H9 (cell line): ENCODE data around the gene SEMA3F. TPM values are rescaled to one million over a fixed set of nuclear protein-coding genes. Genes with fewer than 3 reads are reported as not detected.

Source experiments
- DNase-seq: peaks from one replicate; pipeline ENCODE4 v3.0.0-alpha.2; 2017
- H2AFZ ChIP-seq: one replicate; pipeline ENCODE4 v1.6.1; 2013; ENCODE audit warnings: mild to moderate bottlenecking, low read length, control low read depth, moderate library complexity
- H2AK5ac ChIP-seq: 2 replicates; pipeline ENCODE4 v1.6.1; 2013; ENCODE audit warnings: low read length, control low read depth, mixed read lengths; ENCODE audit not compliant: insufficient read length
- H2BK120ac ChIP-seq: one replicate; pipeline ENCODE4 v1.6.1; 2013; ENCODE audit warnings: low read depth, mild to moderate bottlenecking, low read length, control low read depth, inconsistent platforms; ENCODE audit not compliant: poor library complexity, severe bottlenecking
- H2BK12ac ChIP-seq: 2 replicates; pipeline ENCODE4 v1.6.1; 2013; ENCODE audit warnings: low read length, control low read depth, mixed read lengths, low read depth; ENCODE audit not compliant: insufficient read length
- H2BK15ac ChIP-seq: 2 replicates; pipeline ENCODE4 v1.6.1; 2013; ENCODE audit warnings: low read depth, low read length, control low read depth
- H2BK20ac ChIP-seq: one replicate; pipeline ENCODE4 v1.6.1; 2013; ENCODE audit warnings: low read depth, mild to moderate bottlenecking, low read length, control low read depth, inconsistent platforms; ENCODE audit not compliant: poor library complexity, severe bottlenecking
- H2BK5ac ChIP-seq: 2 replicates; pipeline ENCODE4 v1.6.1; 2013; ENCODE audit warnings: low read length, control low read depth, mixed read lengths; ENCODE audit not compliant: insufficient read length
- H3K14ac ChIP-seq: 2 replicates; pipeline ENCODE4 v1.6.1; 2013; ENCODE audit warnings: low read length, control low read depth; ENCODE audit not compliant: insufficient read depth
- H3K18ac ChIP-seq: 2 replicates; pipeline ENCODE4 v1.6.1; 2013; ENCODE audit warnings: low read depth, mild to moderate bottlenecking, mixed read lengths, low read length, control low read depth; ENCODE audit not compliant: insufficient read length
- H3K23ac ChIP-seq: 2 replicates; pipeline ENCODE4 v1.6.1; 2013; ENCODE audit warnings: low read length, control low read depth, mixed read lengths, low read depth; ENCODE audit not compliant: insufficient read length
- H3K23me2 ChIP-seq: 2 replicates; pipeline ENCODE4 v1.6.1; 2013; ENCODE audit warnings: low read depth, mild to moderate bottlenecking, mixed read lengths, low read length, control low read depth; ENCODE audit not compliant: insufficient read length, poor library complexity, severe bottlenecking
- H3K27ac ChIP-seq: 2 replicates; pipeline ENCODE4 v1.5.1; 2013; ENCODE audit warnings: low read length, control low read depth, mixed read lengths, low read depth; ENCODE audit not compliant: insufficient read length
- H3K27me3 ChIP-seq: 2 replicates; pipeline ENCODE4 v1.6.1; 2013; ENCODE audit warnings: low read length, control low read depth, inconsistent platforms; ENCODE audit not compliant: insufficient read depth
- H3K4ac ChIP-seq: 2 replicates; pipeline ENCODE4 v1.6.1; 2013; ENCODE audit warnings: low read depth, mild to moderate bottlenecking, control low read depth, inconsistent platforms, low read length, moderate library complexity
- H3K4me1 ChIP-seq: 2 replicates; pipeline ENCODE4 v1.6.1; 2013; ENCODE audit warnings: low read length, control low read depth, inconsistent platforms; ENCODE audit not compliant: insufficient read depth
- H3K4me2 ChIP-seq: 2 replicates; pipeline ENCODE4 v1.6.1; 2013; ENCODE audit warnings: low read length, control low read depth, mixed read lengths; ENCODE audit not compliant: insufficient read length, insufficient read depth
- H3K56ac ChIP-seq: 2 replicates; pipeline ENCODE4 v1.6.1; 2013; ENCODE audit warnings: low read depth, mild to moderate bottlenecking, mixed read lengths, low read length, control low read depth; ENCODE audit not compliant: insufficient read length
- H3K79me1 ChIP-seq: 2 replicates; pipeline ENCODE4 v1.6.1; 2013; ENCODE audit warnings: low read depth, mild to moderate bottlenecking, moderate library complexity, low read length, control low read depth, inconsistent platforms; ENCODE audit not compliant: insufficient read depth, poor library complexity, severe bottlenecking
- H3K79me2 ChIP-seq: 2 replicates; pipeline ENCODE4 v1.6.1; 2013; ENCODE audit warnings: low read length, control low read depth, inconsistent platforms; ENCODE audit not compliant: insufficient read depth
- H3K9ac ChIP-seq: 2 replicates; pipeline ENCODE4 v1.6.1; 2013; ENCODE audit warnings: low read length, control low read depth, mixed read lengths; ENCODE audit not compliant: insufficient read length; ENCODE audit errors: extremely low read depth
- H3K9me3 ChIP-seq: one replicate; pipeline ENCODE4 v1.6.1; 2013; ENCODE audit warnings: low read depth, low read length, inconsistent platforms; ENCODE audit not compliant: control insufficient read depth
- H3T11ph ChIP-seq: one replicate; pipeline ENCODE4 v1.6.1; 2013; ENCODE audit warnings: mild to moderate bottlenecking, low read length, control low read depth, inconsistent platforms
- H4K20me1 ChIP-seq: one replicate; pipeline ENCODE4 v1.6.1; 2013; ENCODE audit not compliant: control insufficient read depth, insufficient read length, insufficient read depth
- H4K5ac ChIP-seq: 2 replicates; pipeline ENCODE4 v1.6.1; 2013; ENCODE audit warnings: low read depth, mild to moderate bottlenecking, mixed read lengths, low read length, control low read depth; ENCODE audit not compliant: insufficient read length
- H4K8ac ChIP-seq: replicated peaks from 2 replicates; pipeline ENCODE4 v1.6.1; 2013; ENCODE audit warnings: low read length, control low read depth, mixed read lengths, low read depth; ENCODE audit not compliant: insufficient read length
- H4K91ac ChIP-seq: 2 replicates; pipeline ENCODE4 v1.6.1; 2013; ENCODE audit warnings: low read depth, mild to moderate bottlenecking, moderate library complexity, mixed read lengths, low read length, control low read depth; ENCODE audit not compliant: insufficient read length
- H3K27ac Mint-ChIP-seq, 3 experiments: 2 replicates in 2 of 3; 3 replicates in 1 of 3; pipeline ENCODE4 v1.8.0; 2020 to 2021; ENCODE audit warnings: mixed read lengths in 3 of 3, mild to moderate bottlenecking in 1 of 3, moderate library complexity in 1 of 3
- H3K27me3 Mint-ChIP-seq: 2 replicates; pipeline ENCODE4 v1.8.0; 2021; ENCODE audit warnings: low read depth, mild to moderate bottlenecking, moderate library complexity, mixed read lengths
- H3K36me3 Mint-ChIP-seq, 3 experiments: 2 replicates in 2 of 3; 3 replicates in 1 of 3; pipeline ENCODE4 v1.8.0; 2020 to 2021; ENCODE audit warnings: low read depth in 3 of 3, mixed read lengths in 3 of 3; ENCODE audit not compliant: insufficient read depth in 1 of 3
- H3K4me1 Mint-ChIP-seq, 2 experiments: 2 replicates each; pipeline ENCODE4 v1.8.0; 2020; ENCODE audit warnings: mixed read lengths in 2 of 2
- H3K4me3 Mint-ChIP-seq, 2 experiments: 2 replicates in 1 of 2; 3 replicates in 1 of 2; pipeline ENCODE4 v1.8.0; 2020 to 2021; ENCODE audit warnings: mild to moderate bottlenecking in 2 of 2, mixed read lengths in 2 of 2, moderate library complexity in 1 of 2
- H3K9me3 Mint-ChIP-seq, 2 experiments: 2 replicates in 1 of 2; 3 replicates in 1 of 2; pipeline ENCODE4 v1.8.0; 2020; ENCODE audit warnings: mild to moderate bottlenecking in 2 of 2, mixed read lengths in 2 of 2, moderate library complexity in 1 of 2
- WGBS: extraction: QIAGEN DNeasy Blood & Tissue Kit; methylation state at CpG from one replicate; pipeline ENCODE4 v1.1.7; 2013; ENCODE audit warnings: missing lambda C conversion rate, low lambda C conversion rate, mixed read lengths; ENCODE audit not compliant: insufficient read length; ENCODE audit errors: extremely low coverage; 5-methylcytosine and 5-hydroxymethylcytosine counted together
- total RNA-seq: library from RNA; stranded (reverse); gene quantifications from 2 replicates; pipeline ENCODE4 v1.2.1, GENCODE V29; 2021
- TF ChIP-seq, protein P1 (sequence below): fragments of 200-600 bp; sonication (generic); conservative IDR thresholded peaks from 3 replicates; pipeline ENCODE4 v1.8.0; 2021; ENCODE audit warnings: antibody characterized with exemption, mild to moderate bottlenecking

Gene SEMA3F
- total RNA-seq, 1 experiment from 2014 or later, result 14.3 TPM

DNA sequence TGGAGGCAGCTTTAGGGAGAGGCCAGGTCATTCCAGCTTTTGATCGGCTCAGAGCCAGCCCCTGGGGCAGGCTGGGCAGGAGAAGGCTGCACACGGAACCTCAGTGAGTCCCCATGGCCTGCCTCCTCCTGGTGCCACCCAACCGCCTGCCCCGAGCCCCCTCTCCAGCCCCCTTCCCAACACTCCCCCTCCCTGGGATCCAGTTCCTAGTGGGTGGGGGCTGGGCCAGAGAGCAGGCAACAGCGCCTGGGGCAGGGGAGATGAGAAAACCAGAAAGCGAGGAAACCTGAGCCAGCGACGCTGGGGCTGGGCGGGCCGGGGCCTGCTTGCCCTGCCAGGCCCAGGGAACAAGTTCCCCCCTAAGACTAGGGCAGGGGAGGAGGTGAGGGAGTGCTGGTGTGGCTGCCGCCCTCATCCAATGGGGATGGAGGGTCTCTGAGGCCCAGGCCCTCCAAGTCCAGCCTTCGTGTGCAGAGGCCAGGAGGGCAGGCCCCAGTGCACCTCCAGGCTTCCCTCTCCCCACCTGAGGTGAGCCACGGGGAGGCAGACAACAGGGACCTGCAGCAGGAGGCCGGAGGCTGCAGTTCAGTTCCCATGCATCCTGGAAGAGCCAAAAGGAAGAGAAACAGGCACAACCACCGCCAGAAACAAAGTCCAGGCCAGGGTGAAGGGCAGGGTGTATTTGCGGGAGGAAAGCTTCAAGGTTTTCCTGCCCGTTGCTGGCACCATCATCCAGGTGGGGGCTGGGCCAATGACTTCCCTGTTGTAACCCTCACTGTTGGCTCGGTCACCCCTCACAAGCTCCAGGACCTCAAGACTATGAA, 4.0 kb upstream of the SEMA3F start:
- no peak overlapping the region for H3K4me3 Mint-ChIP-seq
- TF ChIP-seq, protein P1, sequence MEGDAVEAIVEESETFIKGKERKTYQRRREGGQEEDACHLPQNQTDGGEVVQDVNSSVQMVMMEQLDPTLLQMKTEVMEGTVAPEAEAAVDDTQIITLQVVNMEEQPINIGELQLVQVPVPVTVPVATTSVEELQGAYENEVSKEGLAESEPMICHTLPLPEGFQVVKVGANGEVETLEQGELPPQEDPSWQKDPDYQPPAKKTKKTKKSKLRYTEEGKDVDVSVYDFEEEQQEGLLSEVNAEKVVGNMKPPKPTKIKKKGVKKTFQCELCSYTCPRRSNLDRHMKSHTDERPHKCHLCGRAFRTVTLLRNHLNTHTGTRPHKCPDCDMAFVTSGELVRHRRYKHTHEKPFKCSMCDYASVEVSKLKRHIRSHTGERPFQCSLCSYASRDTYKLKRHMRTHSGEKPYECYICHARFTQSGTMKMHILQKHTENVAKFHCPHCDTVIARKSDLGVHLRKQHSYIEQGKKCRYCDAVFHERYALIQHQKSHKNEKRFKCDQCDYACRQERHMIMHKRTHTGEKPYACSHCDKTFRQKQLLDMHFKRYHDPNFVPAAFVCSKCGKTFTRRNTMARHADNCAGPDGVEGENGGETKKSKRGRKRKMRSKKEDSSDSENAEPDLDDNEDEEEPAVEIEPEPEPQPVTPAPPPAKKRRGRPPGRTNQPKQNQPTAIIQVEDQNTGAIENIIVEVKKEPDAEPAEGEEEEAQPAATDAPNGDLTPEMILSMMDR, result no peak
- Histone ChIP-seq H3K4me2 (no peak overlapping the region), H2BK20ac (no peak overlapping the region), H3K27me3 (peaks cover 7% of the 10 kb centered on the region; the same call in 1 of the 2 replicates), H3K9ac (no peak overlapping the region), H4K8ac (no peak overlapping the region), H3K14ac (no peak overlapping the region), H2BK12ac (no peak overlapping the region), H4K20me1 (no peaks in the 10 kb centered on the region), H3K79me1 (no peaks in the 10 kb centered on the region), H2AK5ac (no peak overlapping the region), H3K9me3 (no peaks in the 10 kb centered on the region), H3T11ph (no peak overlapping the region), H2BK15ac (no peak overlapping the region), H3K18ac (peak overlapping the region; percentile 27), H3K79me2 (no peaks in the 10 kb centered on the region), H2BK5ac (no peak overlapping the region), H2BK120ac (no peak overlapping the region), H3K27ac (no peak overlapping the region), H3K4ac (no peak overlapping the region), H3K56ac (no peak overlapping the region), H2AFZ (no peak overlapping the region), H3K4me1 (peaks cover 3% of the 10 kb centered on the region; the same call in 1 of the 2 replicates), H3K23me2 (peaks cover 6% of the 10 kb centered on the region), H4K5ac (no peak overlapping the region), H3K23ac (no peak overlapping the region), H4K91ac (no peak overlapping the region)
- peak overlapping the region in 1 of 3 experiments; percentile 46; a peak in 1 of 7 replicates for H3K27ac Mint-ChIP-seq
- WGBS, result no CpG with 5 or more reads among the region's 18 CpGs
- H3K36me3 Mint-ChIP-seq, result peaks cover 0 to 2% (median 0%) of the 10 kb centered on the region in 3 experiments; a peak in 1 of 7 replicates
- peaks cover 40 to 53% of the 10 kb centered on the region in 2 experiments for H3K4me1 Mint-ChIP-seq
- H3K27me3 Mint-ChIP-seq, result peaks cover 30% of the 10 kb centered on the region
- peak; percentile 79 for DNase-seq
- H3K9me3 Mint-ChIP-seq, result no peaks in the 10 kb centered on the region
